ENCODE measurements around the gene MDM2. TPM values are rescaled to one million over a fixed set of nuclear protein-coding genes. Genes with fewer than 3 reads are reported as not detected.

Gene MDM2
- 56.9 and 70.9 TPM in 2 replicates for total RNA-seq (2014; rRNA removed; shearing (Covaris generic); ENCODE audit: low replicate concordance)

DNA sequence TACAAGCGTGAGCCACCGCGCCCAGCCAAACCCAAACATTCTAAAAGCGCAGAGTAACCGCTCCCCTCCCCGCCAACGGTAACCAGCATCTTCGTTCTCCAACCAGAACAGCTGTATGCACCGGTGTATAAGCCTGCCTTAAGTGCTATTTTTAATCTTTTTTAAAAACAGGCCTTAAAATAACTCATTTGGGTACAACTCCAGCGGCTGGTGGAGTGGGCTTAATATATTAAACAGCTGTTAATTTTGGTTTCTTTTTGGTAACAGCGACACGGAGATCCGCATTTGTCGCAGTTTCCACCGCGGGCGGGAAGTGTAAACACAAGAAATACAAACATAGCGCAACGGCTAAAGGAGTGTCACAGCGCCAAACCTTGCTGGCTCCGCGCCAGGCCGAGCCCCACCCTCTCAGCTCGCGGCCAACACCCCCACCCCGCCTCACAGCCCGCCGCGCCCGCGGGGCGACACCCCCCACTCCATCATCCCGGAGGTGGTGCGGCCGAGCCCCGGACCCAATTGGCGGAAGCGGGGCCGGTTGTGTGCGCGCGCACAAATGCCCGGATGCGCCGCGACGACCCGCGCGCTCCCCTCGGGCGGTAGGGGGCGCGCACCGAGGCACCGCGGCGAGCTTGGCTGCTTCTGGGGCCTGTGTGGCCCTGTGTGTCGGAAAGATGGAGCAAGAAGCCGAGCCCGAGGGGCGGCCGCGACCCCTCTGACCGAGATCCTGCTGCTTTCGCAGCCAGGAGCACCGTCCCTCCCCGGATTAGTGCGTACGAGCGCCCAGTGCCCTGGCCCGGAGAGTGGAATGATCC lies at the start of gene MDM2:
MDM2 (plus strand) TSS at position 602 of the 812 bp plus-strand sequence. CDS start 301 bp downstream, outside the sequence.
- Histone ChIP-seq H2AFZ (ENCODE audit: low read length) (peak within 1 kb of the TSS; percentile 99), H3K36me3 (ENCODE audit: insufficient read depth, low read length) (peaks cover 13% of the 10 kb centered on the region), H3K9me3 (ENCODE audit: low read length) (no peaks in the 10 kb centered on the region), H4K20me1 (ENCODE audit: insufficient read depth, low read depth, low read length) (no peaks in the 10 kb centered on the region), H3K27me3 (ENCODE audit: low read length) (no peaks in the 10 kb centered on the region), H3K9me2 (replicated peaks; ENCODE audit: insufficient read depth, low read length) (no peaks in the 10 kb centered on the region), H3K4me1 (ENCODE audit: low read length) (peaks cover 15% of the 10 kb centered on the region), H3K4me3 (ENCODE audit: low read length) (peak within 1 kb of the TSS; percentile 90), H3K4me2 (ENCODE audit: low read depth, low read length, poor library complexity, severe bottlenecking) (peak within 1 kb of the TSS; percentile 87), H3K27ac (ENCODE audit: low read length) (peak within 1 kb of the TSS; percentile 85), H3K9ac (ENCODE audit: low read length) (peak within 1 kb of the TSS; percentile 100), H3K79me2 (ENCODE audit: low read length) (peaks cover 47% of the 10 kb centered on the region)
- DNase-seq: peak; percentile 97

- no peaks in the 10 kb centered on the region for H3K27me3 ChIP-seq (ENCODE audit: low read length)
- no peaks in the 10 kb centered on the region for H4K20me1 ChIP-seq (ENCODE audit: insufficient read depth, low read depth, low read length)
- no peaks in the 10 kb centered on the region for H3K9me3 ChIP-seq (ENCODE audit: low read length)
- no peak overlapping the region for H3K9ac ChIP-seq (ENCODE audit: low read length)
- no peak overlapping the region for H3K4me2 ChIP-seq (ENCODE audit: low read depth, low read length, poor library complexity, severe bottlenecking)
- H3K4me1 ChIP-seq (ENCODE audit: low read length): no peaks in the 10 kb centered on the region
- H3K4me3 ChIP-seq (ENCODE audit: low read length): no peak overlapping the region
- H2AFZ ChIP-seq (ENCODE audit: low read length): no peak overlapping the region
- no peak overlapping the region for H3K27ac ChIP-seq (ENCODE audit: low read length)
- DNase-seq: no peak
- peaks cover 18% of the 10 kb centered on the region; the same call in 1 of the 2 replicates for H3K36me3 ChIP-seq (ENCODE audit: insufficient read depth, low read length)
- no peaks in the 10 kb centered on the region for H3K79me2 ChIP-seq (ENCODE audit: low read length)
- H3K9me2 ChIP-seq (replicated peaks; ENCODE audit: insufficient read depth, low read length): no peaks in the 10 kb centered on the region
Observed at GRCh38 chr12:68759852-68760251, 48.1 kb upstream of the MDM2 start.

DNA sequence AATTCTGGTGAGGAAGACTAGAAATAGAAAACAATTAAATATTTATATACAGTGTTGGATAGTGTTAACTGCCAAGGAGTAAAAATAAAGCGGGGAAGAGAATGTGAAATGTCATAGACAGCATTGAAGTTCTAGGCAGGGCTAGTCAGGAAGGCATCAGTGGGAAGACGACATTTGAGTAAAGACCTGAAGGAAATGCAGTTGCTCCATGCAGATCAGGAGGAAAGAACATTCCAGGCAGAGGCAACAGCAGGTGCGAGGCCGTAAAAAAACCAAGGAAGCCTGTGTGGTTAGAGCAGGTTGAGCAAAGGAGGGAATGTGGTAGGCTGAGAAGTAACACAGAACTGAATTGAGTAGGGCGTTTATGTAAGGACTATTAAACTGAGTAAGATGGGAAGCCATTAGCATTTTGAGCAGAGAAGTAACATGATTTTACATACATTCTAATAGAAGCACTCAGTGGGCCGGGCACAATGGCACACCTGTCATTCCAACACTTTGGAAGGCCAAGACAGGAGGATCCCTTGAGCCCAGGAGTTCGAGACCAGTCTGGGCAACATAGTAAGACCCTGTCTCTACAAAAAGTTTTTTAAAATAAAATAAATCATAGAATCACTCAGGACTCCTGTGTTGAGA lies 47.1 kb upstream of the MDM2 start:
- no peak overlapping the region for H2AFZ ChIP-seq (ENCODE audit: low read length)
- H3K9me3 ChIP-seq (ENCODE audit: low read length): no peaks in the 10 kb centered on the region
- no peaks in the 10 kb centered on the region for H3K9me2 ChIP-seq (replicated peaks; ENCODE audit: insufficient read depth, low read length)
- H3K36me3 ChIP-seq (ENCODE audit: insufficient read depth, low read length): peaks cover 8% of the 10 kb centered on the region; the same call in 1 of the 2 replicates
- no peak overlapping the region for H3K4me3 ChIP-seq (ENCODE audit: low read length)
- no peak for DNase-seq
- no peaks in the 10 kb centered on the region; the same call in 1 of the 2 replicates for H3K4me1 ChIP-seq (ENCODE audit: low read length)
- H4K20me1 ChIP-seq (ENCODE audit: insufficient read depth, low read depth, low read length): no peaks in the 10 kb centered on the region
- H3K27ac ChIP-seq (ENCODE audit: low read length): no peak overlapping the region
- no peaks in the 10 kb centered on the region for H3K79me2 ChIP-seq (ENCODE audit: low read length)
- no peak overlapping the region for H3K9ac ChIP-seq (ENCODE audit: low read length)
- H3K27me3 ChIP-seq (ENCODE audit: low read length): no peaks in the 10 kb centered on the region
- no peak overlapping the region for H3K4me2 ChIP-seq (ENCODE audit: low read depth, low read length, poor library complexity, severe bottlenecking)

- no peak for DNase-seq
- H2AFZ ChIP-seq (ENCODE audit: low read length): no peak overlapping the region
- H3K79me2 ChIP-seq (ENCODE audit: low read length): no peaks in the 10 kb centered on the region
- no peak overlapping the region for H3K9ac ChIP-seq (ENCODE audit: low read length)
- H3K9me2 ChIP-seq (replicated peaks; ENCODE audit: insufficient read depth, low read length): no peaks in the 10 kb centered on the region
- no peak overlapping the region for H3K4me2 ChIP-seq (ENCODE audit: low read depth, low read length, poor library complexity, severe bottlenecking)
- no peaks in the 10 kb centered on the region for H3K9me3 ChIP-seq (ENCODE audit: low read length)
- no peaks in the 10 kb centered on the region for H4K20me1 ChIP-seq (ENCODE audit: insufficient read depth, low read depth, low read length)
- H3K4me1 ChIP-seq (ENCODE audit: low read length): no peaks in the 10 kb centered on the region; the same call in 1 of the 2 replicates
- no peak overlapping the region for H3K27ac ChIP-seq (ENCODE audit: low read length)
- H3K4me3 ChIP-seq (ENCODE audit: low read length): no peak overlapping the region
- H3K27me3 ChIP-seq (ENCODE audit: low read length): no peaks in the 10 kb centered on the region
- H3K36me3 ChIP-seq (ENCODE audit: insufficient read depth, low read length): peaks cover 7% of the 10 kb centered on the region; the same call in 1 of the 2 replicates
Observed at GRCh38 chr12:68761442-68761812, 46.5 kb upstream of the MDM2 start.

- H3K4me3 ChIP-seq (ENCODE audit: low read length): no peak overlapping the region
- H3K4me1 ChIP-seq (ENCODE audit: low read length): no peaks in the 10 kb centered on the region; the same call in 1 of the 2 replicates
- no peak overlapping the region for H3K4me2 ChIP-seq (ENCODE audit: low read depth, low read length, poor library complexity, severe bottlenecking)
- no peak overlapping the region for H3K9ac ChIP-seq (ENCODE audit: low read length)
- H3K27me3 ChIP-seq (ENCODE audit: low read length): no peaks in the 10 kb centered on the region
- H3K79me2 ChIP-seq (ENCODE audit: low read length): no peaks in the 10 kb centered on the region
- H3K27ac ChIP-seq (ENCODE audit: low read length): no peak overlapping the region
- no peak overlapping the region for H2AFZ ChIP-seq (ENCODE audit: low read length)
- no peaks in the 10 kb centered on the region for H3K9me3 ChIP-seq (ENCODE audit: low read length)
- H4K20me1 ChIP-seq (ENCODE audit: insufficient read depth, low read depth, low read length): no peaks in the 10 kb centered on the region
- H3K36me3 ChIP-seq (ENCODE audit: insufficient read depth, low read length): peaks cover 7% of the 10 kb centered on the region; the same call in 1 of the 2 replicates
- no peaks in the 10 kb centered on the region for H3K9me2 ChIP-seq (replicated peaks; ENCODE audit: insufficient read depth, low read length)
- DNase-seq: peak; percentile 9
Observed at GRCh38 chr12:68761901-68762630, 45.9 kb upstream of the MDM2 start.

DNA sequence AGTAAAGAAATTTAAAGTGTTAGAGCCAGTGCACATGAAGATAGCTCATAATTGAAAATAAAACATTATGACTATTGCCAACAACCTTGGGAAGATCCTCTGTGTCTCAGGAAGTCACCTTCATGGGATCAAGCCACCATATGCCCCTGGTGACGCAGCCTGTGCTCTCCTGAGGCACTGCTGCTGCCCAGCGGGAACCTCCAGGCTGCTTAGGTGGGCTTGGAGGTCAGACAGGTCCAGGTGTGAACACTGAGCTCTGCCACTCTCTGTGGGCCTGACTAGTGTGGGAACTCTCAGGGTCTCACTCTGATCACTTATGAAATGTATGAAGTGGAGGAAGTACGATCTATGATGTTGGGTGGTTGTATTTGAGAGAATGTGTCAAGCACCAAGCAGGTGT lies 45.3 kb upstream of the MDM2 start:
- Histone ChIP-seq H3K9ac (ENCODE audit: low read length) (no peak overlapping the region), H3K4me3 (ENCODE audit: low read length) (no peak overlapping the region), H3K4me2 (ENCODE audit: low read depth, low read length, poor library complexity, severe bottlenecking) (no peak overlapping the region), H3K27ac (ENCODE audit: low read length) (no peak overlapping the region), H3K9me3 (ENCODE audit: low read length) (no peaks in the 10 kb centered on the region), H3K36me3 (ENCODE audit: insufficient read depth, low read length) (peaks cover 7% of the 10 kb centered on the region; the same call in 1 of the 2 replicates), H4K20me1 (ENCODE audit: insufficient read depth, low read depth, low read length) (no peaks in the 10 kb centered on the region), H3K79me2 (ENCODE audit: low read length) (no peaks in the 10 kb centered on the region), H3K9me2 (replicated peaks; ENCODE audit: insufficient read depth, low read length) (no peaks in the 10 kb centered on the region), H3K27me3 (ENCODE audit: low read length) (no peaks in the 10 kb centered on the region), H2AFZ (ENCODE audit: low read length) (no peak overlapping the region), H3K4me1 (ENCODE audit: low read length) (no peaks in the 10 kb centered on the region; the same call in 1 of the 2 replicates)
- DNase-seq: no peak

DNA sequence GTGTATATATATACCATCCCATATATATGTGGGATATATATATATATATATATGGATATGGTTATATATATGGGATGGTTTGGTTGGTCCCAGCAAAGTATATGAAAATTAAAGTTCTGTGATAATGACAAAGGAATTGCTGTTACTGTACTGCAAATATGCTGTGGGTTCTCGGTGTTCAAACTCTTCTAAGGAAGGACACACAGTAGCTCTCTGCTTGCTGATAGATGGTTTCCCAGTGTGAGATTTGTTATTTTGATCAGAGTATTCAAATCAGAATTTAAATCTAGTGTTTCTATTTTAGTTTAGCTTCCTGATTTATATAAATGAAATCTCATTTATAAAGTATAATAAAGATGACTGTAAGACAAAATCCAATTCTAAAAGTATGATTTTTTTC lies 42.3 kb upstream of the MDM2 start:
- no peaks in the 10 kb centered on the region for H3K27me3 ChIP-seq (ENCODE audit: low read length)
- no peaks in the 10 kb centered on the region for H4K20me1 ChIP-seq (ENCODE audit: insufficient read depth, low read depth, low read length)
- H3K9ac ChIP-seq (ENCODE audit: low read length): no peak overlapping the region
- no peak overlapping the region for H3K4me3 ChIP-seq (ENCODE audit: low read length)
- no peak overlapping the region for H3K4me2 ChIP-seq (ENCODE audit: low read depth, low read length, poor library complexity, severe bottlenecking)
- H3K27ac ChIP-seq (ENCODE audit: low read length): no peak overlapping the region
- no peaks in the 10 kb centered on the region for H3K36me3 ChIP-seq (ENCODE audit: insufficient read depth, low read length)
- no peaks in the 10 kb centered on the region for H3K9me2 ChIP-seq (replicated peaks; ENCODE audit: insufficient read depth, low read length)
- H2AFZ ChIP-seq (ENCODE audit: low read length): no peak overlapping the region
- no peaks in the 10 kb centered on the region for H3K79me2 ChIP-seq (ENCODE audit: low read length)
- no peaks in the 10 kb centered on the region; the same call in 1 of the 2 replicates for H3K4me1 ChIP-seq (ENCODE audit: low read length)
- no peaks in the 10 kb centered on the region for H3K9me3 ChIP-seq (ENCODE audit: low read length)
- DNase-seq: no peak

DNA sequence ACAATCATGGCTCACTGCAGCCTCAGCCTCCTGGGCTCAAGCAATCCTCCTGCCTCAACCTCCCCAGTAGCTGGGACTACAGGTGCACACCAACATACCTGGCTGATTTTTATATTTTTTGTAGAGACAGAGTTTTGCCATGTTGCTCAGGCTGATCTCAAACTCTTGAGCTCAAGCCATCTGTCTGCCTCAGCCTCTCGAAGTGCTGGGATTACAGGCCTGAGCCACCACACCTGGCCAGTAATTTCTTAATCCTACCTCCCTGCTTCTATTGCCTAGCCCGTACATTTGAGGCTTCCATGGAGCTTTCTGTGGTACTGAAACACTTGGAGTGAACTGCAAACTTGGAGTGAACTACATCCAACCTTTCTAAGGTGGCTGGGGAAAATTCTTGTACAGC lies 41.3 kb upstream of the MDM2 start:
- Histone ChIP-seq H3K9me2 (replicated peaks; ENCODE audit: insufficient read depth, low read length) (no peaks in the 10 kb centered on the region), H3K9me3 (ENCODE audit: low read length) (no peaks in the 10 kb centered on the region), H2AFZ (ENCODE audit: low read length) (no peak overlapping the region), H3K4me2 (ENCODE audit: low read depth, low read length, poor library complexity, severe bottlenecking) (no peak overlapping the region), H3K79me2 (ENCODE audit: low read length) (no peaks in the 10 kb centered on the region), H3K27ac (ENCODE audit: low read length) (no peak overlapping the region), H3K27me3 (ENCODE audit: low read length) (no peaks in the 10 kb centered on the region), H3K4me3 (ENCODE audit: low read length) (no peak overlapping the region), H4K20me1 (ENCODE audit: insufficient read depth, low read depth, low read length) (no peaks in the 10 kb centered on the region), H3K9ac (ENCODE audit: low read length) (no peak overlapping the region), H3K4me1 (ENCODE audit: low read length) (no peaks in the 10 kb centered on the region; the same call in 1 of the 2 replicates), H3K36me3 (ENCODE audit: insufficient read depth, low read length) (no peaks in the 10 kb centered on the region)
- no peak for DNase-seq
